AG10803 (cell line): Measurements from ENCODE around the gene REEP3.

Experiments
- DNase-seq: peaks from one replicate; pipeline ENCODE4 v3.0.0; 2010; ENCODE audit warnings: low read depth
- H3K4me3 ChIP-seq: 2 replicates; pipeline ENCODE4 v1.5.1; 2011; ENCODE audit warnings: mild to moderate bottlenecking, low read length, control low read depth
- CTCF ChIP-seq: conservative IDR thresholded peaks from 2 replicates; pipeline ENCODE4 v1.5.1; 2011; ENCODE audit warnings: mild to moderate bottlenecking, low read length, control low read depth, inconsistent platforms

REEP3 gene

GRCh38 chr10:63520500-63521415 lies at the start of gene REEP3:
REEP3 (plus strand) TSS chr10:63521401; CDS start chr10:63521546, 145 bp downstream.
- peak within 1 kb of the TSS; percentile 84 for H3K4me3 ChIP-seq
- no peak for TF ChIP-seq CTCF
- peak; percentile 72 for DNase-seq

GRCh38 chr10:63474488-63474887 lies 46.7 kb upstream of the REEP3 start:
- H3K4me3 ChIP-seq = no peak overlapping the region
- TF ChIP-seq CTCF = no peak
- no peak for DNase-seq

GRCh38 chr10:63477927-63478326 lies 43.3 kb upstream of the REEP3 start:
- no peak for TF ChIP-seq CTCF
- DNase-seq = no peak
- H3K4me3 ChIP-seq = no peak overlapping the region

- H3K4me3 ChIP-seq = no peak overlapping the region
- DNase-seq = no peak
- no peak for TF ChIP-seq CTCF
Measured at GRCh38 chr10:63478564-63478963, 42.6 kb upstream of the REEP3 start.

GRCh38 chr10:63480237-63480636 lies 41.0 kb upstream of the REEP3 start:
- no peak overlapping the region for H3K4me3 ChIP-seq
- no peak for TF ChIP-seq CTCF
- no peak for DNase-seq

GRCh38 chr10:63481815-63482421 lies 39.3 kb upstream of the REEP3 start:
- TF ChIP-seq CTCF = no peak
- DNase-seq = no peak
- H3K4me3 ChIP-seq = no peak overlapping the region

- H3K4me3 ChIP-seq = no peak overlapping the region
- DNase-seq = no peak
- no peak for TF ChIP-seq CTCF
Measured at GRCh38 chr10:63483983-63484382, 37.2 kb upstream of the REEP3 start.
